ENCODE results near the gene RFXAP.

GRCh38 chr13:36813225-36813624, 5.8 kb upstream of the RFXAP start:
- TF ChIP-seq FOXP2 (optimal IDR thresholded peaks at IDR 0.05; ENCODE audit: control extremely low read depth, extremely low read length, insufficient read depth) (no peak), POLR2AphosphoS5 (IDR thresholded peaks at IDR 0.05; ENCODE audit: borderline replicate concordance, low read depth, low read length) (no peak)
